ENCODE data around the gene ZSCAN9. TPM values are rescaled to one million over a fixed set of nuclear protein-coding genes. Genes with fewer than 3 reads are reported as not detected.

The ZSCAN9 gene
- total RNA-seq: 10 to 100 TPM in 2 of 9 donors, 1 to 10 TPM in 7; 6.8 to 12.6 (median 7.9) TPM
- 10 to 100 TPM in 1 of 2 donors, 1 to 10 TPM in 1; 5.8 to 10.2 TPM for polyA plus RNA-seq
- long read RNA-seq, donor 1, partial matches to known transcripts: 3 of 10 reads
- long read RNA-seq, donor 1, other reads (novel, unspliced or antisense): 5 of 10 reads
- long read RNA-seq, donor 2, transcript ZSCAN9-204 (3 exons, 2,062 nt): major isoform, 13 of 29 reads
- long read RNA-seq, donor 2, partial matches to known transcripts: 1 of 29 reads
- long read RNA-seq, donor 2, other reads (novel, unspliced or antisense): 11 of 29 reads
- long read RNA-seq, donor 3, partial matches to known transcripts: 1 of 3 reads
- long read RNA-seq, donor 3, other reads (novel, unspliced or antisense): 0 of 3 reads

- intact Hi-C loops (cut with DNase I): loop anchor here in 3 of 10 donors (2.0 to 10.0 kb wide), 5 partner anchors 28 to 144 kb away; partner anchors contain the start of genes ZKSCAN8 (in 2 of the 3), PGBD1 (in 1 of the 3), ZKSCAN4 (in 1 of the 3) and ZNF165 (in 1 of the 3)
- H3K4me3 ChIP-seq: peak within 1 kb of the TSS; percentile 70 to 93 (median 78)
These were observed at the start of gene ZSCAN9 for GRCh38 chr6:28225056-28225834. Gene ZSCAN9, plus strand, starts transcription at chr6:28225275. Its CDS starts 1,810 bp downstream, at chr6:28227085.

GRCh38 chr6:28176373-28176772, 48.7 kb upstream of the ZSCAN9 start:
- TF ChIP-seq POLR2A (IDR thresholded peaks at IDR 0.05) (no peak), CTCF (IDR thresholded peaks at IDR 0.05) (no peak)
- Histone ChIP-seq H3K27ac (no peak overlapping the region), H3K27me3 (peaks cover 0 to 12% (median 0%) of the 10 kb centered on the region in 9 donors), H3K4me1 (no peaks in the 10 kb centered on the region), H3K36me3 (no peaks in the 10 kb centered on the region), H3K4me3 (no peak overlapping the region), H3K9me3 (peaks cover 0 to 3% (median 0%) of the 10 kb centered on the region in 12 donors)
- no peak for ATAC-seq
- intact Hi-C loops (cut with DNase I): no loop called here
- WGBS, 4 donors: 90 to 99% (median 95%) methylated on average over 1 of the region's 1 CpG
- no peak for DNase-seq

More at GRCh38 chr6:28225056-28225834, at the start of gene ZSCAN9:
- H3K27me3 ChIP-seq: peaks cover 0 to 19% (median 7%) of the 10 kb centered on the region in 9 donors
- peaks cover 0 to 26% (median 12%) of the 10 kb centered on the region in 12 donors for H3K4me1 ChIP-seq
- peak; percentile 85 to 92 (median 89) for DNase-seq
- H3K27ac ChIP-seq: peak within 1 kb of the TSS; percentile 3 to 87 (median 82)
- peak; percentile 96 to 99 (median 98) for ATAC-seq
- 0 to 1% (median 1%) methylated on average over 42 to 45 of the region's 45 CpGs for WGBS, 4 donors
- no peaks in the 10 kb centered on the region for H3K9me3 ChIP-seq
- TF ChIP-seq CTCF (IDR thresholded peaks at IDR 0.05): no peak
- no peak for TF ChIP-seq POLR2A (IDR thresholded peaks at IDR 0.05)
- peaks cover 0 to 35% (median 33%) of the 10 kb centered on the region in 9 donors for H3K36me3 ChIP-seq

- TF ChIP-seq POLR2A (IDR thresholded peaks at IDR 0.05): no peak
- no peak for TF ChIP-seq CTCF (IDR thresholded peaks at IDR 0.05)
- H3K4me3 ChIP-seq: no peak overlapping the region
- peaks cover 0 to 41% (median 4%) of the 10 kb centered on the region in 12 donors for H3K9me3 ChIP-seq
- H3K27me3 ChIP-seq: peaks cover 0 to 16% (median 0%) of the 10 kb centered on the region in 9 donors
- intact Hi-C loops (cut with DNase I): loop anchor here in 1 of 10 donors (5.0 kb wide), 1 partner anchor 365 kb away; a partner anchor contains a TSS
- H3K27ac ChIP-seq: no peak overlapping the region
- no peaks in the 10 kb centered on the region for H3K36me3 ChIP-seq
- H3K4me1 ChIP-seq: no peaks in the 10 kb centered on the region
- DNase-seq (no peak), ATAC-seq (no peak)
- WGBS, 4 donors: 47 to 64% (median 59%) methylated on average over 1 of the region's 1 CpG
These were observed 42.8 kb upstream of the ZSCAN9 start for GRCh38 chr6:28182255-28182654.
